Mesenchymal stem cell (in vitro differentiated cells and primary cell): ENCODE measurements around the gene THNSL1.

ENCODE experiments used
- DNase-seq: peaks from one replicate; pipeline ENCODE4 v3.0.0-alpha.2; 2013
- H2AFZ ChIP-seq: one replicate; pipeline ENCODE4 v1.6.1; 2013; ENCODE audit warnings: low read depth, mild to moderate bottlenecking, control low read depth, inconsistent platforms, low read length, moderate library complexity
- H2AK5ac ChIP-seq: 2 replicates; pipeline ENCODE4 v1.6.1; 2013; ENCODE audit warnings: low read length, moderate library complexity, mild to moderate bottlenecking, inconsistent platforms; ENCODE audit not compliant: severe bottlenecking
- H2BK120ac ChIP-seq: one replicate; pipeline ENCODE4 v1.6.1; 2013; ENCODE audit warnings: low read depth, mild to moderate bottlenecking, inconsistent platforms, low read length, moderate library complexity
- H2BK12ac ChIP-seq, 2 experiments: one replicate each; pipeline ENCODE4 v1.6.1; 2013; ENCODE audit warnings: inconsistent platforms in 2 of 2, low read length in 2 of 2, mild to moderate bottlenecking in 2 of 2, moderate library complexity in 2 of 2, control low read depth in 1 of 2
- H2BK15ac ChIP-seq: one replicate; pipeline ENCODE4 v1.6.1; 2013; ENCODE audit warnings: mild to moderate bottlenecking, low read depth, inconsistent platforms; ENCODE audit not compliant: poor library complexity, severe bottlenecking
- H2BK5ac ChIP-seq: 2 replicates; pipeline ENCODE4 v1.6.1; 2013; ENCODE audit warnings: low read depth, mild to moderate bottlenecking, low read length, control low read depth, inconsistent platforms; ENCODE audit not compliant: poor library complexity, severe bottlenecking
- H3K14ac ChIP-seq, 2 experiments: one replicate each; pipeline ENCODE4 v1.6.1; 2013; ENCODE audit warnings: inconsistent platforms in 2 of 2, low read length in 2 of 2, control low read depth in 1 of 2, mild to moderate bottlenecking in 1 of 2, moderate library complexity in 1 of 2
- H3K18ac ChIP-seq, 2 experiments: one replicate each; pipeline ENCODE4 v1.6.1; 2013; ENCODE audit warnings: inconsistent platforms in 2 of 2, low read length in 2 of 2, control low read depth in 1 of 2, low read depth in 1 of 2, mild to moderate bottlenecking in 1 of 2
- H3K23ac ChIP-seq, 2 experiments: one replicate each; pipeline ENCODE4 v1.6.1; 2013; ENCODE audit warnings: inconsistent platforms in 2 of 2, low read length in 2 of 2, mild to moderate bottlenecking in 2 of 2, moderate library complexity in 2 of 2, control low read depth in 1 of 2
- H3K27ac ChIP-seq: 2 replicates; pipeline ENCODE4 v1.5.1; 2013; ENCODE audit warnings: mild to moderate bottlenecking, moderate library complexity, low read length, control low read depth, inconsistent platforms; ENCODE audit not compliant: poor library complexity, severe bottlenecking
- H3K27me3 ChIP-seq, 2 experiments: 2 replicates each; pipeline versions ENCODE4 v1.6.1 to v1.7.0; 2013; ENCODE audit warnings: low read length in 2 of 2, mild to moderate bottlenecking in 2 of 2, moderate library complexity in 2 of 2, control low read depth in 1 of 2, inconsistent platforms in 1 of 2; ENCODE audit not compliant: control insufficient read depth in 1 of 2, insufficient read depth in 1 of 2
- H3K36me3 ChIP-seq, 2 experiments: 2 replicates each; pipeline versions ENCODE4 v1.6.1 to v1.7.0; 2013; ENCODE audit warnings: low read length in 2 of 2, control low read depth in 1 of 2, inconsistent platforms in 1 of 2, low read depth in 1 of 2, mild to moderate bottlenecking in 1 of 2; ENCODE audit not compliant: insufficient read depth in 2 of 2, control insufficient read depth in 1 of 2
- H3K4ac ChIP-seq, 2 experiments: one replicate each; pipeline ENCODE4 v1.6.1; 2013; ENCODE audit warnings: inconsistent platforms in 2 of 2, low read length in 2 of 2, mild to moderate bottlenecking in 2 of 2, moderate library complexity in 2 of 2, control low read depth in 1 of 2, low read depth in 1 of 2
- H3K4me1 ChIP-seq: 2 replicates; pipeline ENCODE4 v1.6.1; 2013; ENCODE audit warnings: low read depth, low read length, control low read depth; ENCODE audit not compliant: control insufficient read depth, insufficient read depth
- H3K4me2 ChIP-seq: 2 replicates; pipeline ENCODE4 v1.6.1; 2013; ENCODE audit warnings: low read length, mild to moderate bottlenecking, inconsistent platforms; ENCODE audit not compliant: poor library complexity, severe bottlenecking
- H3K4me3 ChIP-seq, 2 experiments: 2 replicates each; pipeline versions ENCODE4 v1.5.1 to v1.7.0; 2013; ENCODE audit warnings: low read length in 2 of 2, mild to moderate bottlenecking in 2 of 2, control low read depth in 1 of 2, low read depth in 1 of 2; ENCODE audit not compliant: insufficient read depth in 1 of 2
- H3K79me1 ChIP-seq: replicated peaks from 2 replicates; pipeline ENCODE4 v1.6.1; 2013; ENCODE audit warnings: mild to moderate bottlenecking, control low read depth, low read length, inconsistent platforms; ENCODE audit not compliant: poor library complexity, severe bottlenecking
- H3K9ac ChIP-seq: 2 replicates; pipeline ENCODE4 v1.7.0; 2013; ENCODE audit warnings: mild to moderate bottlenecking, low read length, moderate library complexity
- H3K9me3 ChIP-seq: 2 replicates; pipeline ENCODE4 v1.7.0; 2013; ENCODE audit warnings: mild to moderate bottlenecking, low read length; ENCODE audit not compliant: control insufficient read depth
- H4K8ac ChIP-seq: one replicate; pipeline ENCODE4 v1.6.1; 2013; ENCODE audit warnings: inconsistent platforms, mild to moderate bottlenecking, low read length, moderate library complexity
- H4K91ac ChIP-seq: one replicate; pipeline ENCODE4 v1.6.1; 2013; ENCODE audit warnings: mild to moderate bottlenecking, low read length, inconsistent platforms
- WGBS: methylation state at CpG from one replicate; pipeline ENCODE4 v1.1.7; 2013; ENCODE audit warnings: mixed read lengths; 5-methylcytosine and 5-hydroxymethylcytosine counted together

Gene THNSL1

DNA sequence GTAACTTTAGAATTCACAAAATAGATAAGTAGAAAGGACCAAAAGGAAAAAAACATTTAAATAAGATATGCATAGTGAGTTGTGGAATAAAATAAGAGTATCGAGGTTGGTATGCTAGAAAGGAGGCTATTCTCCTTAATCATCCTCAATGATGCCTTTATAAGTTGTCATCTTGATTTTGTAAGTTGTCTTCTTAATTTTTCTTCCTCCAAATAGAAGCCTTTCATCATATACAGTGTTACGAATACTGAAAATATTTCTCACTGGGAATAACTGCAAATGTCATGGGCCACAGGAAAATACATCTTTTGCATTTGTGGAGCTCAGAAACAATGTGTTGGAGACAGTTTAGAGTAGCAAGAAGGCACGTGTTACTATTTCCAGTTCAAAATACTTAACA lies 32.5 kb upstream of the THNSL1 start:
- no peak overlapping the region for H3K14ac ChIP-seq
- no peak overlapping the region for H3K23ac ChIP-seq
- no peak overlapping the region for H2AK5ac ChIP-seq
- H2BK5ac ChIP-seq: no peak overlapping the region
- H3K36me3 ChIP-seq: no peaks in the 10 kb centered on the region
- H2BK120ac ChIP-seq: no peak overlapping the region
- no peak overlapping the region for H3K4me3 ChIP-seq
- no peak overlapping the region for H4K8ac ChIP-seq
- H3K79me1 ChIP-seq: no peaks in the 10 kb centered on the region
- no peak overlapping the region for H3K27ac ChIP-seq
- H2BK12ac ChIP-seq: no peak overlapping the region
- no peak overlapping the region for H3K18ac ChIP-seq
- no peak overlapping the region for H2AFZ ChIP-seq
- WGBS: 91% methylated on average over 1 of the region's 3 CpGs
- no peak overlapping the region for H4K91ac ChIP-seq
- H3K4me1 ChIP-seq: no peaks in the 10 kb centered on the region
- H2BK15ac ChIP-seq: no peak overlapping the region
- no peak overlapping the region for H3K4me2 ChIP-seq
- no peak overlapping the region for H3K9ac ChIP-seq
- DNase-seq: no peak
- H3K27me3 ChIP-seq: no peaks in the 10 kb centered on the region
- H3K9me3 ChIP-seq: no peaks in the 10 kb centered on the region
- H3K4ac ChIP-seq: no peak overlapping the region

DNA sequence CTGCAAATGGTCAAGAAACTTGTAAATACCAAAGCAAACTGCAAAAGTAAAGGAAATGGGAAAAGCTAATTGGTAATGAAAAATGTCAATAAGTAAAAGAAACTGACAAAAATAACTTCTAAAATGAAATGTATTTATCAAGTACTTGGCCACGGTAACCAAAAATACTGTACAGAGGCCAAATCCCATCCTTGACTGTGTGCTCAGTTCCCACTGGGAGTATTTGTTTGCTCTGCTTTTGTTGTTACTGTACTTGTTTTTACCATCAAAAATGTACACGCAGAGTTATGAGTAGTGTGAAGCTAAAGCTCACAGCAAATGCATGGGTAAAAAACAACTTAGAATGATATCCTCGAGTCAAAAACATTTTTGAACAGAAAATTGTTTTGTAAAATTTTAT lies 31.5 kb upstream of the THNSL1 start:
- Histone ChIP-seq H3K14ac (no peak overlapping the region), H2BK15ac (no peak overlapping the region), H3K27me3 (no peaks in the 10 kb centered on the region), H4K8ac (no peak overlapping the region), H3K9me3 (no peaks in the 10 kb centered on the region), H2AFZ (no peak overlapping the region), H2BK12ac (no peak overlapping the region), H2BK120ac (no peak overlapping the region), H3K4me3 (no peak overlapping the region), H3K4me2 (no peak overlapping the region), H3K9ac (peak overlapping the region; percentile 18), H3K4ac (no peak overlapping the region), H3K27ac (no peak overlapping the region), H3K23ac (no peak overlapping the region), H3K18ac (no peak overlapping the region), H3K4me1 (no peaks in the 10 kb centered on the region), H2AK5ac (no peak overlapping the region), H3K79me1 (no peaks in the 10 kb centered on the region), H4K91ac (no peak overlapping the region), H3K36me3 (no peaks in the 10 kb centered on the region), H2BK5ac (no peak overlapping the region)
- no peak for DNase-seq
- WGBS: 100% methylated on average over 2 of the region's 3 CpGs

DNA sequence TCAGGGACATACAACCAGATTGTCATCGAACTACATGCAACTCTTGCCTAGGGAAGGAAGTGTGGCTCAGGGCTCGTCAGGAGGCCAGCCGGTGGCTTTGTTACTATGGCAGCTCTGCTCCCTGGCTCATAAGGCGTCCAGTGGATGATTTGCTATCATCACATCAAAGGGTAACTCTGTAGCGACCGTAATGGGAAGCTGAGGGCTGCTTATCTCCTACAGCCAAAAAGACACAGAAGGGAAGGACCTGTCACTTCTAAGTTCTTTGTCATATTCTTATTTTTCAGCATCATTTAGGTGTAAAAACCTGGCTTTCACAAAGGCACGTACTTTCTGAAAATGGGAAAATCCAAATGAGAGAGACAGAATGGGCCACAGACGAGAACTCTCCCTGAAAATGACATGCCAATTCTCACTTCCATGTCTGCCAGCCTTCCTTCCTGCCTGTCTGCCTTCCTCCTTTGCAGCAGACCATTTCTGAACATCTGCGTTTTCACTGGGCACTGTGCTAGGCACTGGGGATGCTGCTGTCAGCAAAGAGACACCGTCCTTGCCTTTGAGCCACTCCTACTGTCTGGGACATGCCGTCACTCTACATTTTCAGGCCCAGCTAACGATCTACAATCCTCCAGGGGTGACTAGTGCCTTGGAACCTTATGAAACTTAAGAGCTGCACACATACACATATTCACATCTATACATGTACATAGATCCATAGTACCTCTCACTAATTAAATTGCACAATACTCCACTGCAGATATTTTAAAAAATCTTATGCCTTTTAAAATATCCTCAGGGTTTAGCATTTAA lies 27.4 kb upstream of the THNSL1 start:
- Histone ChIP-seq H3K4me2 (no peak overlapping the region), H2BK120ac (no peak overlapping the region), H3K79me1 (no peaks in the 10 kb centered on the region), H3K9ac (no peak overlapping the region), H3K14ac (no peak overlapping the region), H3K4ac (no peak overlapping the region), H3K4me1 (no peaks in the 10 kb centered on the region), H3K18ac (no peak overlapping the region), H2BK15ac (no peak overlapping the region), H2BK5ac (no peak overlapping the region), H3K36me3 (no peaks in the 10 kb centered on the region), H2AFZ (no peak overlapping the region), H2AK5ac (no peak overlapping the region), H4K91ac (no peak overlapping the region), H4K8ac (no peak overlapping the region), H3K9me3 (no peaks in the 10 kb centered on the region), H2BK12ac (peak overlapping the region in 1 of 2 experiments; percentile 6), H3K4me3 (no peak overlapping the region), H3K27me3 (no peaks in the 10 kb centered on the region), H3K27ac (no peak overlapping the region), H3K23ac (no peak overlapping the region)
- 82% methylated on average over 12 of the region's 12 CpGs for WGBS
- DNase-seq: no peak

DNA sequence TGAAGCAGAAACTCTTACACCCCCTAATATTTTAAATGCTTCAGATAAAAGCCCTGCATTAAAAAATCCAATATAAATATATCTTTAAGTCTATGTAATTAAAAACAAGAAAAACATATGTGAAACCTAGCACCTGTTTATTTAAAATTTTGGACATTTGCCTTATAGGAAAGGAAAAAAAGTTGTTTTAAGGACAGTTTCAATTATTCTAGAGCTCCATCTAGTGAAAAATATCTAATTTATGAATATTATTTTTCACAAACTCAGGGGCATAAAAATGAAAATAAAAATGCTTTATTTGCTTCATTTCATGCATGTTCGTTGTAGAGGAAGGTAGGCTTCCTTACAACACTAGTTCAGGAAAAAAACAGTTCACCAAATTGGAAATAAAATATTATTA lies 26.5 kb upstream of the THNSL1 start:
- Histone ChIP-seq H3K4me1 (no peaks in the 10 kb centered on the region), H3K4me2 (no peak overlapping the region), H2BK15ac (no peak overlapping the region), H2BK12ac (no peak overlapping the region), H4K91ac (no peak overlapping the region), H4K8ac (no peak overlapping the region), H3K79me1 (no peaks in the 10 kb centered on the region), H3K23ac (no peak overlapping the region), H3K9me3 (no peaks in the 10 kb centered on the region), H2BK5ac (no peak overlapping the region), H2AFZ (no peak overlapping the region), H3K4me3 (no peak overlapping the region), H3K4ac (no peak overlapping the region), H3K36me3 (no peaks in the 10 kb centered on the region), H2BK120ac (no peak overlapping the region), H3K14ac (no peak overlapping the region), H3K27ac (no peak overlapping the region), H3K27me3 (no peaks in the 10 kb centered on the region), H2AK5ac (no peak overlapping the region), H3K9ac (no peak overlapping the region), H3K18ac (no peak overlapping the region)
- no peak for DNase-seq
- WGBS: no CpG with 5 or more reads among the region's 1 CpG
